Umbilical cord (tissue), 2 donors: Measurements from ENCODE around the gene NKD2. TPM values are rescaled to one million over a fixed set of nuclear protein-coding genes. Genes with fewer than 3 reads are reported as not detected.
A peak's percentile ranks its signal among the peaks of the same experiment; 100 is the strongest.

Source experiments
- DNase-seq: peaks from one replicate; pipeline ENCODE4 v3.0.0-alpha.2; 2015; ENCODE audit warnings: low spot score
- total RNA-seq: library from RNA; depleted of rRNA; stranded (reverse); fragments of >200 nt; gene quantifications from one replicate; pipeline ENCODE4 v1.2.3, GENCODE V29; 2014; ENCODE audit warnings: low replicate concordance; ENCODE audit not compliant: insufficient read depth

The NKD2 gene
- total RNA-seq, 1 donor from 2014 or later, result 1.9 TPM

- DNase-seq, result no peak
These were observed 29.9 kb upstream of the NKD2 start for GRCh38 chr5:978693-979092.

GRCh38 chr5:979100-979817 lies 29.3 kb upstream of the NKD2 start:
- no peak for DNase-seq

- no peak for DNase-seq
These were observed 28.5 kb upstream of the NKD2 start for GRCh38 chr5:980001-980588.

- DNase-seq, result peak; percentile 44
These were observed 27.6 kb upstream of the NKD2 start for GRCh38 chr5:980966-981365.

- no peak for DNase-seq
These were observed 27.1 kb upstream of the NKD2 start for GRCh38 chr5:981456-981855.

GRCh38 chr5:982377-983237 lies 26.0 kb upstream of the NKD2 start:
- no peak for DNase-seq

GRCh38 chr5:983238-983524 lies 25.4 kb upstream of the NKD2 start:
- no peak for DNase-seq

GRCh38 chr5:983568-983967 lies 25.0 kb upstream of the NKD2 start:
- DNase-seq, result no peak

GRCh38 chr5:984774-985173 lies 23.8 kb upstream of the NKD2 start:
- no peak for DNase-seq

- no peak for DNase-seq
These were observed 20.8 kb upstream of the NKD2 start for GRCh38 chr5:987761-988160.

- no peak for DNase-seq
These were observed 20.3 kb upstream of the NKD2 start for GRCh38 chr5:988322-988721.

- peak; percentile 27 for DNase-seq
These were observed 18.6 kb upstream of the NKD2 start for GRCh38 chr5:989961-990530.

GRCh38 chr5:991472-992267 lies 16.9 kb upstream of the NKD2 start:
- no peak for DNase-seq

- no peak for DNase-seq
These were observed 14.4 kb upstream of the NKD2 start for GRCh38 chr5:994272-994607.

GRCh38 chr5:994821-995220 lies 13.8 kb upstream of the NKD2 start:
- DNase-seq, result no peak

- DNase-seq, result no peak
These were observed 13.3 kb upstream of the NKD2 start for GRCh38 chr5:995318-995717.

GRCh38 chr5:997001-997474 lies 11.6 kb upstream of the NKD2 start:
- DNase-seq, result peak; percentile 84

- DNase-seq, result no peak
These were observed 10.9 kb upstream of the NKD2 start for GRCh38 chr5:997711-998110.

- DNase-seq, result no peak
These were observed 10.2 kb upstream of the NKD2 start for GRCh38 chr5:998246-999031.

GRCh38 chr5:999032-999501 lies 9.5 kb upstream of the NKD2 start:
- no peak for DNase-seq

GRCh38 chr5:999724-1000123 lies 8.9 kb upstream of the NKD2 start:
- no peak for DNase-seq
